ENCODE data around the gene RPL5.

GRCh38 chr1:92831368-92831761, 475 bp upstream of the RPL5 start:
- TF ChIP-seq CTCF (IDR thresholded peaks at IDR 0.05) (no peak), POLR2A (IDR thresholded peaks at IDR 0.05) (no peak)

Data from lower leg skin (tissue), 3 donors.